SIG-M5 (cell line): ENCODE results near the gene OGDH.
"Not testable (repeated sequence)": the region's sequence is repeated elsewhere in the genome, so short reads cannot be mapped to it uniquely, and the experiment has no call there.

ENCODE experiments used
- DNase-seq: peaks from one replicate; lab custom pipeline; 2025; lab: John Stamatoyannopoulos, UW

The OGDH gene

GRCh38 chr7:44707558-44708230 lies 101.3 kb downstream of the OGDH start:
- DNase-seq: no peak

GRCh38 chr7:44709011-44709915 lies 102.8 kb downstream of the OGDH start:
- DNase-seq: no peak

DNA sequence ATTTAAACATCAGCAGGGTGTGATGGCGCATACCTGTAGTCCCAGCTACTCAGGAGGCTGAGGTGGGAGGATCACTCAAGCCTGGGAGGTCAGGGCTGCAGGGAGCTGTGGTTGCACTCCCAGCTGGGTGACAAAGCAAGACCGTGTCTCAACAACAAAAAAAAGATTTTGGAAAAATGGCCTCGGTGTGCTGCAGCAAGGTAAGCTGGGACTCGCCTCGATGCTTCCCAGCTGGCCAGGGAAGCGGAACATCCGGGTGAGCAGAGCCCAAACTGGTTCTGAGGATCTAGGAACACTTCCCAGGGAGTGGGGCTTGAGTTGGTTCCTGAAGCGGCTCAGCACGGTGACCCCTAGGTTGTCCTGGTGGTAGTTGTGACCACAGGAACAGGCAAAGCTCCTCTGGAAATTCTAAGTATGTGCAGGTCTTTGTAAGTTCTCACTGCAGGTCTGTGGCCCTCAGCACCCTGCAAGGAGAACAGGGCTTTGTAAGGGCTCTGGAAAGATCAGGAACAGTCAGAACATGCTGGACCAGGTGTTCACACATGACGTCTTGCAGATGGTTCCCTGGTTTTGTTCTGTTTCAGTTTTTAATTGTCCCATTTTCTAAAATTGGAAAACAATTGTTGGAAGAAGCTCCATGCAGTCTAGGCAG lies 103.6 kb downstream of the OGDH start:
- DNase-seq: no peak

DNA sequence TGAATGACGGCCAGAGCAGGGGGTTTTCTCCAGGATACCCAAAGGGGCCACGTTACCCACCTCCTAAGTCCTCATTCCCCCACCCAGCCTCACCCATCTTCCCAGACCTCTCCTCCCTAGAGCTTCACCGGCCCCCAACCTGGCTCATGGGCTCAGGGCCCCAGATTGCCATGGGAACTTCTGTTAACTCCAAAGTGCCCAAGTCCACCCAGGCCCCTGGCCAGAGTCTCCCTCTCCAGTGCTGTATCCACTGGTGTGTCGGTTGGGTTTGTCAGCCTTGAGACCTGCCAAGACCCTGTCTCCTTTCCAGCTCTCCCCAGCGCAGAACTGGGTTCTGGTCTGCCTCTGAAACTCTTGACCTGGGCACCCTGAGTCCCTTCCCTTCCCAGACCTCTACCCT lies 105.1 kb downstream of the OGDH start:
- DNase-seq: no peak

DNA sequence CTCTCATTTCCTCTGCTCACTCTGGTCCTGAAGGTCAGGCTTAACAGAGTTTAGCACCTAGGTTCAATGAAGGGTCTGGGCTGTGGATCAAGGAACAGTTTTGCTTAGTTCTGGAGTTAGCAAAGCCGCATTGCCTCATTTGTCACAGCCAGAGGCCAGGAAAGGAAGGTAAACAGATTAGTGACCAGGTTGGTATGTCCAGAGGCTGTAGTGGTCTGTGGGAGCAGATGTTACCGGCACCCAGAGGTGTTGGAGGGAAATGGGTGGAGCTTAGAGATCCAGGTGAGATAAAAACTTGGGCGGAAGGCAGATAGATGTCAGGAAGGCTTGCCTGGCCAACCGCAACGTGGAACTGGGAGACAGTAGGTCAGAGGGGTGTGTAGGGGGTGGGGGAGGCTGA lies 105.6 kb downstream of the OGDH start:
- no peak for DNase-seq

- no peak for DNase-seq
These were observed 106.7 kb downstream of the OGDH start for GRCh38 chr7:44713141-44713540.

GRCh38 chr7:44713680-44714335 lies 107.4 kb downstream of the OGDH start:
- no peak for DNase-seq

DNA sequence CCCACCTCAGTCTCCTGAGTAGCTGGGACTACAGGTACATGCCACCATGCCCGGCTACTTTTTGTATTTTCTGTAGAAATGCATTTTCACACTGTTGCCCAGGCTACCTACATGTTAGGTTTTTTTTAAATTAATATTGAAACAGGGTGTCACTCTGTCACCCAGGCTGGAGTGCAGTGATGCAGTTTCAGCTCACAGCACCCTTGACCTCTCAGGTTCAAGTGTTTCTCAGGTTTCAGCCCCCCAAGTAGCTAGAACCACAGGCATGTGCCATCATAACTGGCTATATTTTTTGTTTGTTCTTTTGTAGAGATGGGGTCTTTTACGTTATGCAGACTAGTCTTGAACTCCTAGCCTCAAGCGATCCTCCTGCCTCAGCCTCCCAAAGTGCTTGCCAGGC lies 109.8 kb downstream of the OGDH start:
- no peak for DNase-seq

DNA sequence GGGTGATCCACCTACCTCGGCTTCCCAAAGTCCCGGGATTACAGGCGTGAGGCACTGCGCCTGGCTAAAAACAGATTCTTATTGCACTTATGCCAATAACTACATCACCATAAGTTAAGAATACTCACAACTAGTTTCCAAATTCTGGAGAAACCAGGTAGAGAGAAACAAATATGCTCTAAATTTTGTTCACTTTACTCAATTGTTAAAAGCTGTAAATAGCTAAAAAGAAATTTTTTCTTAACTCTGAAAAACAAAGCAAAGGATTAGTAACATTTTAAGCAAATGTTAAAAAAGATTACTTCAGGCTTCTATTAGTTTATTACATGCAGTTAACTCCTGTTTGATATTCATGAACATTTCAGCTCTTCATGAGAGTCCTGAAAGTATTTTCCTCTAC lies 113.9 kb downstream of the OGDH start:
- no peak for DNase-seq

DNA sequence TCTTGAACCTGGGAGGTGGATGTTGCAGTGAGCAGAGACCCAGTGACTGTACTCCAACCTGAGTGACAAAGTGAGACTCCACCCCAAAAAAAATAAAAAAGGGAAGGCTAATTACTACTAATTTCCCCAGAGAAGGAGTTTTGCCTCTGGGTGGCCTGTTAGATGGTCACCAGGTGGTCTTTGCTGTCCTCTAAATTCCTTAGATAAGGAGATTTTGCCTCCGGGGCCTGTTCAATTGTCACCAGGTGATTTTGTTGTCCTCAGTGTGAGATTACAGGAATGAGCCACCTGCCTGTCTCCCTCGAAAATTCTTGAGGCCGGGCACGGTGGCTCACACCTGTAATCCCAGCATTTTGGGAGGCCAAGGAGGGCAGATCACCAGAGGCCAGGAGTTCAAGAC lies 117.8 kb downstream of the OGDH start:
- DNase-seq: no peak

DNA sequence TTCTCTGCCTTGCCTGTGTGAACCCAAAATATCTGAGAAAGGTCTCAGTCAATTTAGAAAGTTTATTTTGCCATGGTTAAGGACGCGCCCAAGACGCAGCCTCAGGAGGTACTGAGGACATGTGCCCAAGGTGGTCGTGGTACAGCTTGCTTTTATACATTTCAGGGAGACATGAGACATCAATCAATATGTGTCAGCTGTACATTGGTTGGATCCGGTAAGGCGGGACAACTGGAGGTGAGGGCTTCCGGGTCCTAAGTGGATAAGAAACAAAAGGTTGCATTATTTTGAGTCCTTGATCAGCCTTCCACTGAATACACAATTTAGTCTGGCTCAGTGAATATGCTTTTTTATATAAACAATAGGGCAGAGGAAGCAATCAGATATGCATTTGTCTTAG lies 119.8 kb downstream of the OGDH start:
- DNase-seq: not testable (repeated sequence)

DNA sequence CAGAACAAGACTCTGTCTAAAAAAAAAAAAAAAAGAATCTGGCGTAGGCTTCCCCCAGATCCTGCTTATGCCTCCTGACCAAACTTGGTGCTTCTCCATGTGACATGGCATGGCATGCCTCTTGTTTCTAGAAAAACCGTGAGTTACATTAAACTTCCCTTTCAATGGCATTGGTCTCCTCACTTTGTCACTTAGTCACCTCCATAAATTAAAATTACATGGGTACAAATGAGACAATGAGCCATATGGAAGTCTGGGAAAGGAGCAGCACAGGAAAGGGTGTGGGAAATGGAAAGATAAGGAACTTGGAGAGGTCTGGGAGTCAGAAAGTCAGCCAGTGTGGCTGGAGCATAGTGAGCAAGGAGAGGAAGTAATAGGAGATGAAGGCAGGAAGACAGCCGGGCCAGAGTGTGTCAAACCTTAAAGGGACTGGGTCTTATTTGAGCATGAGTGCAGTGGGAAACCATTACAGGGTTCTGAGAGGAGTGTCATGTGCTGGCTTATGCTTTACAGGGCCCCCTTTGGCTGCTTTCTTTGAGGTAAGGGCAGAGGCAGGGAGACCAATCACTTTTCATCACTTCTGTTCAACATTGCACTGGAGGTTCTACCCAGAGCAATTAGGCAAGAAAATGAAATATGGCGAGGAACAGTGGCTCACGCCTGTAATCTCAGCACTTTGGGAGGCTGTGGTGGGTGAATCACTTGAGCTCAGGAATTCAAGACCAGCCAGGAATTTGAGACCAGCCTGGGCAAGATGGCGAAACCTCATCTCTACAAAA lies 120.9 kb downstream of the OGDH start:
- DNase-seq: no peak

- no peak for DNase-seq
These were observed 121.5 kb downstream of the OGDH start for GRCh38 chr7:44727937-44728262.

GRCh38 chr7:44729949-44730590 lies 123.6 kb downstream of the OGDH start:
- DNase-seq: no peak

DNA sequence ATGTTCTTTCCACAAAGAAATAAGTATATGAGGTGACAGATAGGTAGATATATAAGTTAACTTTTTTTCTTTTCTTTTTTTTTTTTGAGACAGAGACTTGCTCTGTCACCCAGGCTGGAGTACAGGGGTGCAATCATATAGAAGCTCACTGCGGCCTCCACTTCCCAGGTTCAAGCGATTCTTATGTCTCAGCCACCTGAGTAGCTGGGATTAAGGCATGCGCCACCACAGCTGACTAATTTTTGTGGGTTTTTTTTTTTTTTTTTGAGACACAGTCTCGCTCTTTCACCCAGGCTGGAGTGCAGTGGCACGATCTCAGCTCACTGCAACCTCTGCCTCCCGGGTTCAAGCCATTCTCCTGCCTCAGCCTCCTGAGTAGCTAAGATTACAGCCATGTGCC lies 126.5 kb downstream of the OGDH start:
- not testable (repeated sequence) for DNase-seq

GRCh38 chr7:44733708-44734481 lies 127.5 kb downstream of the OGDH start:
- DNase-seq: no peak

GRCh38 chr7:44735403-44736165 lies 129.2 kb downstream of the OGDH start:
- DNase-seq: peak; percentile 18

- no peak for DNase-seq
These were observed 130.5 kb downstream of the OGDH start for GRCh38 chr7:44736896-44737295.

DNA sequence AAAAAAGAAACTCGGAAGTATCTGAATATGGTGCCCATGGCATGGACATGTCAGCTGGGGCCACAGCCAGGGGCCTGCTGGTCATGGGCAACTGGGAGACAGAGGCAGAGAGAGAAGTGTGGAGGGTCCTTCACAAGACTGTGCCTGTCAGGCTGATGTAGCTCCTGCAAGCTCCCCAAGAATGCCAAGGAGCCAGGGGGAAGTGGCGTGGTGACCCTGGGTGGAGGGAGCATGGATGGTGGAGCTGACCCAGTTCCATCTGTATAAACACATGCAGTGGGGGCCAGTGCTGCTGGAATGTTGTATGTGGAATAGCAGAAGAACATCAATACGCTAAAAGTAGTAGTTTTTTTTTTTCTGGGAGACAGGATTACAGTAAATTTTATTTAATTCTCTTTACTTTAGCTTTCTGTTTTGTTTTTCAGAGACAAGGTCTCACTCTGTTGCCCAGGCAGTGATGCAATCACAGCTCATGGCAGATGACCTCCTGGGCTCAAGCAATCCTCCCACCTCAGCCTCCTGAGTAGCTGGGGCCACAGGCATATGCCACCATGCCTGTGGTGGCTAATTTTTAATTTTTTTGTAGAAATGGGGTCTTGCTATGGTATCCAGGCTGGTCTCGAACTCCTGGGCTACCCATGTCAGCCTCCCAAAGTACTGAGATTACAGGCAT lies 131.8 kb downstream of the OGDH start:
- DNase-seq: no peak
